ENCODE results near the gene EXO5. TPM values are rescaled to one million over a fixed set of nuclear protein-coding genes. Genes with fewer than 3 reads are reported as not detected.
A peak's percentile ranks its signal among the peaks of the same experiment; 100 is the strongest.

The EXO5 gene
- total and polyA plus RNA-seq, 2 of the 13 experiments (the other 11 are each of a cell fraction or from before 2014, with no cell fraction given) = 9.9 to 20.5 TPM

GRCh38 chr1:40476924-40477677 lies 31.5 kb upstream of the EXO5 start, which contains the start of gene ZFP69 (continued):
- no peak for TF ChIP-seq ZNF414 (CRISPR knock-in tag; IDR thresholded peaks at IDR 0.05)
- peak; percentile 75 for TF ChIP-seq THAP11 (CRISPR knock-in tag; IDR thresholded peaks at IDR 0.05)
- no peak for TF ChIP-seq ZNF430 (CRISPR knock-in tag; IDR thresholded peaks at IDR 0.05)
- no peak for TF ChIP-seq ZNF318 (CRISPR knock-in tag; IDR thresholded peaks at IDR 0.05)
- peak; percentile 50; the same call in 1 of the 2 replicates for TF ChIP-seq MXD3 (CRISPR knock-in tag; IDR thresholded peaks at IDR 0.05)
- TF ChIP-seq ZNF235 (CRISPR knock-in tag; IDR thresholded peaks at IDR 0.05; ENCODE audit: borderline replicate concordance) = peak; percentile 82; the same call in 1 of the 2 replicates
- no peak for TF ChIP-seq SOX6 (IDR thresholded peaks at IDR 0.05)
- peak; percentile 30; the same call in 1 of the 2 replicates for TF ChIP-seq SOX6 (CRISPR knock-in tag; IDR thresholded peaks at IDR 0.05)
- 0 out of 2 replicates have a peak, but pooled peaks have one; percentile 31 for TF ChIP-seq NFATC3 (CRISPR knock-in tag; IDR thresholded peaks at IDR 0.05)
- TF ChIP-seq HBP1 (CRISPR knock-in tag; IDR thresholded peaks at IDR 0.05; ENCODE audit: low read depth) = peak; percentile 54; the same call in 1 of the 2 replicates
- peak; percentile 30; the same call in 1 of the 2 replicates for TF ChIP-seq DRAP1 (CRISPR knock-in tag; IDR thresholded peaks at IDR 0.05)
- peak; percentile 25; the same call in 1 of the 2 replicates for TF ChIP-seq MEIS2 (CRISPR knock-in tag; IDR thresholded peaks at IDR 0.05)
- 0 out of 2 replicates have a peak, but pooled peaks have one; percentile 55 for TF ChIP-seq ZNF280D (CRISPR knock-in tag; IDR thresholded peaks at IDR 0.05)
- no peak for TF ChIP-seq ZSCAN12 (CRISPR knock-in tag; IDR thresholded peaks at IDR 0.05)
